Panc1 (cell line): Measurements from ENCODE around the gene CDIPT. TPM values are rescaled to one million over a fixed set of nuclear protein-coding genes. Genes with fewer than 3 reads are reported as not detected.

Source experiments
- ATAC-seq: fragments of 200-7000 bp; cut with Tn5 transposase; 2 replicates; pipeline ENCODE4 v1.9.1; 2020; ENCODE audit warnings: mild to moderate bottlenecking, moderate library complexity
- BruUV-seq: library from RNA; stranded (reverse); fragments of 400-500 nt; replicated peaks from 2 replicates; lab custom pipeline; 2021; lab: Mats Ljungman, UMichigan
- CTCF ChIA-PET: fragments of 300-600 bp; sonication (Branson Sonifier 250); formaldehyde crosslinking; loops from one replicate; lab custom pipeline; 2022; ENCODE audit warnings: antibody characterized with exemption; lab: Charles Lee
- POLR2A ChIA-PET: fragments of 300-600 bp; sonication (Branson Sonifier 250); formaldehyde crosslinking; loops from one replicate; lab custom pipeline; 2022; ENCODE audit warnings: antibody characterized with exemption; lab: Charles Lee
- DNase-seq: peaks from one replicate; pipeline ENCODE4 v3.0.0-alpha.2; 2010; ENCODE audit warnings: low read depth, low spot score
- H3K27ac ChIP-seq: 2 replicates; pipeline ENCODE4 v1.5.1; 2011; ENCODE audit warnings: mild to moderate bottlenecking, low read length, inconsistent platforms
- H3K27me3 ChIP-seq: fragments of 200-500 bp; sonication (Bioruptor generic); 2 replicates; pipeline ENCODE4 v1.6.0; 2014; ENCODE audit warnings: low read length, inconsistent platforms; ENCODE audit not compliant: control insufficient read depth, insufficient read depth
- H3K36me3 ChIP-seq: fragments of 200-500 bp; sonication (Bioruptor generic); 2 replicates; pipeline ENCODE4 v1.5.1; 2014; ENCODE audit warnings: inconsistent platforms, mild to moderate bottlenecking, low read length, moderate library complexity; ENCODE audit not compliant: control insufficient read depth, insufficient read depth
- H3K4me1 ChIP-seq: 2 replicates; pipeline ENCODE4 v1.5.1; 2011; ENCODE audit warnings: inconsistent platforms, mild to moderate bottlenecking, low read length, moderate library complexity; ENCODE audit not compliant: control insufficient read depth, insufficient read depth
- H3K4me3 ChIP-seq, 2 experiments: 2 replicates each; pipeline ENCODE4 v1.5.1; 2011 to 2012; ENCODE audit warnings: low read depth in 2 of 2, low read length in 2 of 2, mild to moderate bottlenecking in 2 of 2, inconsistent platforms in 1 of 2, moderate library complexity in 1 of 2
- H3K9me3 ChIP-seq: fragments of 200-500 bp; sonication (Bioruptor generic); 2 replicates; pipeline ENCODE4 v1.5.1; 2014; ENCODE audit warnings: low read depth, mild to moderate bottlenecking, inconsistent platforms, low read length, moderate library complexity; ENCODE audit not compliant: control insufficient read depth, insufficient read depth
- POLR2AphosphoS5 ChIP-seq: IDR thresholded peaks from 2 replicates; pipeline ENCODE4 v1.6.1; 2012; ENCODE audit warnings: mild to moderate bottlenecking, low read depth, low read length, moderate library complexity
- REST ChIP-seq, 2 experiments: IDR thresholded peaks; 2 replicates each; pipeline ENCODE4 v1.6.1; 2011 to 2012; ENCODE audit warnings: low read depth in 2 of 2, control low read depth in 1 of 2, low read length in 1 of 2, mild to moderate bottlenecking in 1 of 2, moderate library complexity in 1 of 2; ENCODE audit not compliant: insufficient read depth in 1 of 2
- SIN3A ChIP-seq: IDR thresholded peaks from 2 replicates; pipeline ENCODE4 v1.6.1; 2012; ENCODE audit warnings: low read depth, mild to moderate bottlenecking, low read length, moderate library complexity, borderline replicate concordance; ENCODE audit not compliant: insufficient read depth
- TCF7L2 ChIP-seq: IDR thresholded peaks from 2 replicates; pipeline ENCODE4 v1.6.1; 2011; ENCODE audit warnings: mild to moderate bottlenecking, low read depth, low read length, inconsistent platforms
- in situ Hi-C: cut with HindIII; loops from 2 replicates; pipeline ENCODE4 v1.10.0; 2016; ENCODE audit warnings: low sequenced_read_pairs, low pct_unique_long_range_greater_than_20kb
- intact Hi-C: fragments of 100-400 bp; cut with micrococcal nuclease; formaldehyde crosslinking; loops from one replicate; pipeline ENCODE4 v1.10.0; 2022; ENCODE audit not compliant: unreplicated experiment
- total RNA-seq: library from RNA; stranded (reverse); gene quantifications from one replicate; pipeline ENCODE4 v1.2.1, GENCODE V29; 2021; ENCODE audit not compliant: unreplicated experiment
- TF ChIP-seq, protein P1 (sequence below): fragments of 450-650 bp; IDR thresholded peaks from 2 replicates; pipeline ENCODE4 v1.5.1; 2017; ENCODE audit warnings: mild to moderate bottlenecking

CDIPT gene
- total RNA-seq, 1 experiment from 2014 or later: 71.6 TPM

GRCh38 chr16:29850998-29851397, 12.0 kb downstream of the CDIPT start:
- POLR2A ChIA-PET: interaction anchor here (0.7 kb wide), 1 partner anchor 17 kb away, joined by 7 read pairs; no protein-coding TSS in a partner anchor
- ATAC-seq: no peak
- in situ Hi-C loops (no loop called here), intact Hi-C loops (no loop called here)
- no peak overlapping the region for H3K4me3 ChIP-seq
- no peak for DNase-seq
- H3K36me3 ChIP-seq: no peaks in the 10 kb centered on the region
- TF ChIP-seq TCF7L2: no peak
- no peak for TF ChIP-seq POLR2AphosphoS5
- H3K27ac ChIP-seq: no peak overlapping the region
- H3K27me3 ChIP-seq: no peaks in the 10 kb centered on the region
- no peaks in the 10 kb centered on the region for H3K9me3 ChIP-seq
- H3K4me1 ChIP-seq: no peaks in the 10 kb centered on the region
- no TSS peak for BruUV-seq
- CTCF ChIA-PET: interaction anchor here (0.7 kb wide), 1 partner anchor 149 kb away, joined by 7 read pairs; no protein-coding TSS in a partner anchor

GRCh38 chr16:29849505-29849904, 13.5 kb downstream of the CDIPT start:
- H3K4me3 ChIP-seq: no peak overlapping the region
- ATAC-seq: no peak
- no peak for DNase-seq
- ChIA-PET CTCF (interaction anchor here (0.6 to 0.7 kb wide), 4 partner anchors 9 to 243 kb away, joined by 4 to 11 read pairs (median 8); no protein-coding TSS in a partner anchor), POLR2A (no interaction called here)
- H3K36me3 ChIP-seq: no peaks in the 10 kb centered on the region
- no TSS peak for BruUV-seq
- in situ Hi-C loops (no loop called here), intact Hi-C loops (no loop called here)
- H3K27me3 ChIP-seq: no peaks in the 10 kb centered on the region
- TF ChIP-seq SIN3A (no peak), REST (IDR thresholded peaks at IDR 0.05; ENCODE audit: insufficient read depth in 1 of 2, low read depth in 2 of 2, low read length in 1 of 2) (no peak), TCF7L2 (no peak), POLR2AphosphoS5 (no peak)
- TF ChIP-seq, protein P1, sequence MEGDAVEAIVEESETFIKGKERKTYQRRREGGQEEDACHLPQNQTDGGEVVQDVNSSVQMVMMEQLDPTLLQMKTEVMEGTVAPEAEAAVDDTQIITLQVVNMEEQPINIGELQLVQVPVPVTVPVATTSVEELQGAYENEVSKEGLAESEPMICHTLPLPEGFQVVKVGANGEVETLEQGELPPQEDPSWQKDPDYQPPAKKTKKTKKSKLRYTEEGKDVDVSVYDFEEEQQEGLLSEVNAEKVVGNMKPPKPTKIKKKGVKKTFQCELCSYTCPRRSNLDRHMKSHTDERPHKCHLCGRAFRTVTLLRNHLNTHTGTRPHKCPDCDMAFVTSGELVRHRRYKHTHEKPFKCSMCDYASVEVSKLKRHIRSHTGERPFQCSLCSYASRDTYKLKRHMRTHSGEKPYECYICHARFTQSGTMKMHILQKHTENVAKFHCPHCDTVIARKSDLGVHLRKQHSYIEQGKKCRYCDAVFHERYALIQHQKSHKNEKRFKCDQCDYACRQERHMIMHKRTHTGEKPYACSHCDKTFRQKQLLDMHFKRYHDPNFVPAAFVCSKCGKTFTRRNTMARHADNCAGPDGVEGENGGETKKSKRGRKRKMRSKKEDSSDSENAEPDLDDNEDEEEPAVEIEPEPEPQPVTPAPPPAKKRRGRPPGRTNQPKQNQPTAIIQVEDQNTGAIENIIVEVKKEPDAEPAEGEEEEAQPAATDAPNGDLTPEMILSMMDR: no peak
- H3K27ac ChIP-seq: no peak overlapping the region
- H3K4me1 ChIP-seq: no peaks in the 10 kb centered on the region
- no peaks in the 10 kb centered on the region for H3K9me3 ChIP-seq
